GM19463 (cell line): Measurements from ENCODE around the gene CLPTM1.

Experiments
- ATAC-seq: cut with Tn5 transposase; IDR thresholded peaks from one replicate; pipeline ENCODE4 v1.9.1; 2021; ENCODE audit warnings: mild to moderate bottlenecking, moderate library complexity; ENCODE audit not compliant: unreplicated experiment

Gene CLPTM1

GRCh38 chr19:45005787-45006186 is 50.6 kb downstream of the CLPTM1 start:
- no peak for ATAC-seq

GRCh38 chr19:45008552-45008951 is 53.4 kb downstream of the CLPTM1 start:
- ATAC-seq = no peak

- ATAC-seq = no peak
These were observed 54.6 kb downstream of the CLPTM1 start for GRCh38 chr19:45009625-45010255.

- ATAC-seq = no peak
These were observed 55.1 kb downstream of the CLPTM1 start for GRCh38 chr19:45010306-45010705.

DNA sequence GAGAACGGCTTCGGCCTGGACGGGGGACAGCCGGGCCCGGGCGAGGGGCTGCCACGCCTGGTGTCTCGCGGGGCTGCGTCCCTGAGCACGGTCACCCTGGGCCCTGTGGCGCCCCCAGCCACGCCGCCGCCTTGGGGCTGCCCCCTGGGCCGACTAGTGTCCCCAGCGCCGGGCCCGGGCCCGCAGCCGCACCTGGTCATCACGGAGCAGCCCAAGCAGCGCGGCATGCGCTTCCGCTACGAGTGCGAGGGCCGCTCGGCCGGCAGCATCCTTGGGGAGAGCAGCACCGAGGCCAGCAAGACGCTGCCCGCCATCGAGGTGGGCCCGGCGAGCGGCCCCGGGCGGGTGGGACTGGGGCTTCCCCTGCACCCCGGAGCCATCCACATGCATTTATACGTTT is 56.8 kb downstream of the CLPTM1 start:
- no peak for ATAC-seq

DNA sequence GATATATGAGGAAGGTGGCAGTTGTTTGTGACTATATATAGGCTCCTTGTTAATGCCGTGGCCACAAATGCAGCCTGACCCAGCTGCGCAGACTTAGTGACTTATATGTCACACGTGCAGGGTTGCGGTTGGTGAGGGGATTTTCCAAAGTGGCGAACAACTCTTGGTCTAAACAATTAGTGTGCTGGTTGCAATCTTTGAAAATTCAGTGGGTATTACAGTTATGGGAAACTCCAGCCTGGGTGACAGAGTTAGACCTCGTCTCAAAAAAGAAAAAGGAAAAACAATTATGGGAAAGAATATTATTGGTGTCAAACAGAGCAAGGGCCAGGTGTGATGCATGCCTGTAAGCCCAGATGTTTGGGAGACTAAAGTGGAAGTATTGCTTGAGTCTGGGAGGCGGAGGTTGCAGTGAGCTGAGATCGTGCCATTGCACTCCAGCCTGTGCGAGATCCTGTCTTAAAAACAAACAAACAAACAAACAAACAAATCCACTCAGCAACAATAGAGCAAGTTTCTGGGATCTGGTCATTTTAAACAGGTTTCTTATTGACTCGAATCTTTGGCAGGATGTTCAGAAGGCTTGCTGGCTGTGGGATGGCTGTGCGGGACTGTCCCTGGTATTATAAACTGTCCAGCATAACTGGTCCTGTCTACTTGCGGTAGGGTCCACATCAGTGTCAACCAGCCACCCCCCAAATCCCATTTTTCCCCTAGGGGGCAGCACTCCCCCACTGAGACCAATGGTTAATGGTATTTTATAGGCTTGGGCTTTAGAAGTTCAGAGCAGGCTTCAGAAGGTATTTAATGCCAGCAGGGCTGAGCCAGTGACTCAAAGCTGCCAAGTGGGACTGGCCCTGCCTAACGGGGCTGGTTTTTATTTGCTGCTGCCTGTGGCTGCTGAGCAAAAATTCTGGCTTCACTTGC is 61.5 kb downstream of the CLPTM1 start:
- peak; percentile 81 for ATAC-seq

GRCh38 chr19:45019187-45019586 is 64.0 kb downstream of the CLPTM1 start:
- no peak for ATAC-seq

DNA sequence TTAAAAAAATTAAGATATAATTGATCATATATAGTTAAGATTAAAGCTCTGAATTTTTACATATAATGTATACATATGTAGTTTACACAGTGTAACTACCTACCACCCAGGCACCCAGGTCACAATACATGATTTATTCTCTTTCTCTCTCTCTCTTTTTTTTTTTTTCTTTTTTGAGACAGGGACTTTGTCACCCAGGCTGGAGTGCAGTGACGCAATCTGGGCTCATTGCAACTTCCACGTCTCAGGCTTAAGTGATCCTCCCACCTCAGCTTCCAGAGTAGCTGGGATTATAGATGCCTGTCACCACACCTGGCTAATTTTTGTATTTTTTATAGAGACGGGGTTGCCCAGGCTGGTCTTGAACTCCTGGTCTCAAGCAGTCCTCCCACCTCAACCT is 64.9 kb downstream of the CLPTM1 start:
- ATAC-seq = no peak

GRCh38 chr19:45021971-45022370 is 66.8 kb downstream of the CLPTM1 start:
- ATAC-seq = no peak

DNA sequence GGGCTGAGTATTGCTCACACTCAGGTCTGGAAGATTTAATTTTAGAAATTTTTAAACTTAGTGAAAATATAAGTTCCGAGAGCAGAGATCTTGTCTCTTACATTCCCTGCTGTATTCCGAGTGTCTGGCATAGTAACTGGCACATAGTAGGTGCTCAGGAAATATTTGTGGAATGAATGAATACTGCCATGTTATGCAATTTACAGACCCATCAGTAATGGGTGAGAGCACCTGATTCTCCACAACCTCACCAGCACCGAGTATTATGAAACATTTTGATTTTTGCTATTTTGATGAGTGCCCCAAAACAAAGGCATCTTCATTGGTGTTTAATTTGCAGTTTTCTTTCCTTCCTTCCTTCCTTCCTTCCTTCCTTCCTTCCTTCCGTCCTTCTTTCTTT is 67.9 kb downstream of the CLPTM1 start:
- no peak for ATAC-seq

DNA sequence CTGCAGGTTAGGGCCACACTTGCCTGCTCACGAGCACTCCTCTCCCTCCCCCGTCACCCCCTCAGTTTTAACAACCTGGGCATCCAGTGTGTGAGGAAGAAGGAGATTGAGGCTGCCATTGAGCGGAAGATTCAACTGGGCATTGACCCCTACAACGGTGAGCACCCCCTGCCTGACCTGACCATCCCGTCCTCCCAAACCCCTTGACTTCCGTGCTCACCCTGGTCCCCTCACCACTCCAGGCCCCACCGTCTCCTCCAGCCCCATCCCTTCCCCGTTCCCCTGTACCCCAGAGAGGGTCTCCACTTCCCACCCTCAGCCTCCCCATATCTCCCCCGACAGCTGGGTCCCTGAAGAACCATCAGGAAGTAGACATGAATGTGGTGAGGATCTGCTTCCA is 70.1 kb downstream of the CLPTM1 start:
- no peak for ATAC-seq

DNA sequence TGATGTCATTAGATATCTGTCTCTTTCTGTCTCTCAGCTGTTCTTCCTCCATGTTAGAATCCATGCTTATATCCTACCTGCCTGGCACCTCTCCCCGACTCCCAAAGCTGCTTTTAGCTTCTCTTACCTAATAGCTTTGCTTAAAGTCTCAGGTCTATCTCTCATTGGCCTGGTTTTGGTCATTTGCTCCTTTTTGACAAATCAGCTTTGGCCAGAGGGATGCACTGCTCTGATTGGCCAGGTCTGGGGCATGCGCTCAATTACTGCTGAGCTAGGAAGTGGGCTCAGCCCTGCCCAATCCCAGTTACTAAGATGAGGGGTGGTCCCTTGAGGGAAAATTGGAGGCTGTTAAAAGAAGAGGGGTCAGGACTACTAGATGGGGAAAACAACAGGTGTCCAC is 72.2 kb downstream of the CLPTM1 start:
- ATAC-seq = no peak

- ATAC-seq = no peak
These were observed 75.6 kb downstream of the CLPTM1 start for GRCh38 chr19:45030825-45031224.

- no peak for ATAC-seq
These were observed 77.2 kb downstream of the CLPTM1 start for GRCh38 chr19:45032421-45032820.

- no peak for ATAC-seq
These were observed 80.6 kb downstream of the CLPTM1 start for GRCh38 chr19:45035755-45036154.

- ATAC-seq = no peak
These were observed 82.4 kb downstream of the CLPTM1 start for GRCh38 chr19:45037393-45038169.

- ATAC-seq = peak; percentile 93
These were observed 84.0 kb downstream of the CLPTM1 start, which contains the start of gene CLASRP for GRCh38 chr19:45038931-45039893. Gene CLASRP, plus strand, starts transcription at chr19:45039045. Its CDS starts 1,168 bp downstream, at chr19:45040213.

GRCh38 chr19:45040059-45040771 is 85.0 kb downstream of the CLPTM1 start:
- ATAC-seq = no peak

DNA sequence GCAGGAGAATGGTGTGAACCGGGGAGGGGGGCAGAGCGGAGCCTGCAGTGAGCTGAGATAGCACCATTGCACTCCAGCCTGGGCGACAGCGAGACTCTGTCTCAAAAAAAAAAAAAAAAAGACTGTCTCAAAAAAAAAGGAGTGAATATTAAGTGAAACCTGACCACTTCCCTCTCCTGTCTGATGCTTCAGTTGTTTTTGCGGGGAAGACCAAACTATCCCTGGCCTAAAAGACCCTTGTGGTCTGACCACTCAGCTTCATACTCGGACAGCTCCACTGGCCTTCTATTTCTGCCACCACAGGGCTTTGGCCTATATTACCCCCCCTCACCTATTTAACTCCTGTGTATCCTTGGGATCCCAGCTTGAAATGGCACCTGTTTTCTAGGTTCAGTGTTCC is 85.9 kb downstream of the CLPTM1 start:
- ATAC-seq = no peak
